Measurements from ENCODE around the gene SCAMP2.

SCAMP2 gene

DNA sequence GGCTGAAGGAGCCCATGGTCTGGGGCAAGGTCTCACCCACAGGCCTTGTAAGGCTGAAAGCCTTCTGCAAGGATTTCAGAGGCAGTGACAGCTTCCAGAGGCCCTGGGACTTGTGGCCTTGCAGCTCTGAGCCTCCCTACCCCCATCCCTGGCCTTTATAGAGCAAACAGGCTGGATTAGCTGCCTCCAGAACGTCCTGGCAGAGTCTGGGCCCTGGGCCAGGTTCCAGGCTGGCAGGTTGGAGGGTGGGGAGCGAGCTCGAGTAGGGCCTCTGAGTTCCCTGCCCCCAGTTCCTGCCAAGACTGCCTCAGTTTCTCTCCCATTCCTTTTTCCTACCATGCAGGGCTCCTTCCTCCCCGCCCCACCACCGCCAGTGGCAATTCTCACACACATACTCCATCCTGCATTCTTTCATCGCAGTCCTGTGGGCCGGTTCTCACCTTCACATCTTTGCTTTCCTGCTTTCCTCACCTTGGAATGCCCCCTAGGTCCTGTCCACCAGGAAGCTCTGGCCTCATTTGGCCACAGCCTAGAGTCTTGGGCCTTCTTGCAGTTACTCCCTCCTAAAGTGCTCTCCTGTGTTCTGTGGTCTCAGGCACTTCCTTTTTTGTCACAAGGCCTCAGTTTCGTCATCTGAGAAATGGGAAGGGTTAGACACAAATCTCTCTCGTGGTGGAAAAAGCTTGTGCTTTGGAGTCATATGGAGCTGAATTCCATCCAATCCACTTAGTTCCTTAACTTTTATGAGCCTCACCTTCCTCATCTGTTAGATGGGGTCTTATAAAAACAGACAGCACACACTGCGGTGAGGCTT is 57.8 kb downstream of the SCAMP2 start:
- peak; percentile 36; the same call in 1 of the 2 replicates for TF ChIP-seq NFIC (IDR thresholded peaks at IDR 0.05)
- TF ChIP-seq, protein P1, sequence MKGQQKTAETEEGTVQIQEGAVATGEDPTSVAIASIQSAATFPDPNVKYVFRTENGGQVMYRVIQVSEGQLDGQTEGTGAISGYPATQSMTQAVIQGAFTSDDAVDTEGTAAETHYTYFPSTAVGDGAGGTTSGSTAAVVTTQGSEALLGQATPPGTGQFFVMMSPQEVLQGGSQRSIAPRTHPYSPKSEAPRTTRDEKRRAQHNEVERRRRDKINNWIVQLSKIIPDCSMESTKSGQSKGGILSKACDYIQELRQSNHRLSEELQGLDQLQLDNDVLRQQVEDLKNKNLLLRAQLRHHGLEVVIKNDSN (IDR thresholded peaks at IDR 0.05): no peak

DNA sequence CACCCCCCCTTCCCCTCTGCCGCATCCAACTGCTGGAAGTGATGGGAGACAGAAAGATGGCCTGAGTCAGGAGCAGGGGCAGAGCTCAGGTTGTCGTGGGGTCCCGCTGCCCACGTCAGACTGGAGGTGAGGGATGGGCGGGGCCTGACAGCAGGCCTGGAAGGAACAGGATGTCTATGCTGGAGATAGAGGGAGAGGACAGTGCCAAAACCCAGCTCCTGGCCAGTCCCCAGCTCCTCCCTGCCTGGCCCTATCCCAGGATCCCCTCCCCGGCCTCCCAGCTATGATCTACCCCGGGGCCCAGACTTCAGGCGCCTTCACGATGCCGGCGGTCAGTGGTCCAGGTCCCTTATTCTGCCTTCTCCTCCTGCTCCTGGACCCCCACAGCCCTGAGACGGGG is 60.6 kb downstream of the SCAMP2 start, which contains the start of gene LMAN1L:
Gene LMAN1L (plus strand): TSS at position 303 of the 400 bp plus-strand sequence. CDS start 20 bp downstream, at position 323.
- TF ChIP-seq FOXM1 (IDR thresholded peaks at IDR 0.05; ENCODE audit: borderline replicate concordance, low read depth) (no peak), CREB1 (IDR thresholded peaks at IDR 0.05; ENCODE audit: low read depth) (no peak), REST (IDR thresholded peaks at IDR 0.05; ENCODE audit: low read depth) (no peak), EGR1 (IDR thresholded peaks at IDR 0.05) (no peak), RAD21 (IDR thresholded peaks at IDR 0.05; ENCODE audit: low read depth) (no peak), NFIC (IDR thresholded peaks at IDR 0.05) (no peak), TAF1 (IDR thresholded peaks at IDR 0.05; ENCODE audit: low read depth) (no peak), TEAD4 (IDR thresholded peaks at IDR 0.05) (no peak), MAX (IDR thresholded peaks at IDR 0.05) (no peak), EP300 (IDR thresholded peaks at IDR 0.05; ENCODE audit: borderline replicate concordance) (no peak), ZBTB7A (IDR thresholded peaks at IDR 0.05; ENCODE audit: low read depth) (no peak), YY1 (IDR thresholded peaks at IDR 0.05; ENCODE audit: low read depth) (no peak), TCF12 (IDR thresholded peaks at IDR 0.05; ENCODE audit: low read depth) (no peak)
- TF ChIP-seq, protein P1 (IDR thresholded peaks at IDR 0.05): no peak

DNA sequence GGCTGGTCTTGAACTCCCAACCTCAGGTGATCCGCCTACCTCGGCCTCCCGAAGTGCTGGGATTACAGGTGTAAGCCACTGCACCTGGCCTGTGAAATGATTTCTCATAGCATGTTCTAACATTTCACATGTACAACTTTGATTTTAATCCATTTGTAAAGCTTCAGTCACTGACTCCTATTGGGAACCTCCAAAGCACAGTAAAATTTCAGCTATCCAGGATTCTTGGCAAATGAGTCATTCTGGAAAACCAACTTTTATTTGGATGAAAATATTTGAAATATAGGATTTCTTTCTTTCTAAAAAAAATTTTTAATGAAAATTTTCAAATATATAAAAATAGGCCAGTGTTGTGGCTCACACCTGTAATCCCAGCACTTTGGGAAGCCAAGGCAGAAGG is 63.2 kb downstream of the SCAMP2 start:
- no peak for TF ChIP-seq RAD21 (IDR thresholded peaks at IDR 0.05; ENCODE audit: low read depth)
- TF ChIP-seq ZBTB7A (IDR thresholded peaks at IDR 0.05; ENCODE audit: low read depth): no peak
- TF ChIP-seq TEAD4 (IDR thresholded peaks at IDR 0.05): no peak
- TF ChIP-seq YY1 (IDR thresholded peaks at IDR 0.05; ENCODE audit: low read depth): no peak
- TF ChIP-seq CREB1 (IDR thresholded peaks at IDR 0.05; ENCODE audit: low read depth): no peak
- no peak for TF ChIP-seq EP300 (IDR thresholded peaks at IDR 0.05; ENCODE audit: borderline replicate concordance)
- no peak for TF ChIP-seq NFIC (IDR thresholded peaks at IDR 0.05)
- TF ChIP-seq, protein P1 (IDR thresholded peaks at IDR 0.05): no peak
- no peak for TF ChIP-seq CEBPB (IDR thresholded peaks at IDR 0.05)
- no peak for TF ChIP-seq EGR1 (IDR thresholded peaks at IDR 0.05)
- TF ChIP-seq FOXM1 (IDR thresholded peaks at IDR 0.05; ENCODE audit: borderline replicate concordance, low read depth): no peak
- TF ChIP-seq MAX (IDR thresholded peaks at IDR 0.05): no peak
- TF ChIP-seq TCF12 (IDR thresholded peaks at IDR 0.05; ENCODE audit: low read depth): no peak
- TF ChIP-seq REST (IDR thresholded peaks at IDR 0.05; ENCODE audit: low read depth): no peak
- no peak for TF ChIP-seq TAF1 (IDR thresholded peaks at IDR 0.05; ENCODE audit: low read depth)

DNA sequence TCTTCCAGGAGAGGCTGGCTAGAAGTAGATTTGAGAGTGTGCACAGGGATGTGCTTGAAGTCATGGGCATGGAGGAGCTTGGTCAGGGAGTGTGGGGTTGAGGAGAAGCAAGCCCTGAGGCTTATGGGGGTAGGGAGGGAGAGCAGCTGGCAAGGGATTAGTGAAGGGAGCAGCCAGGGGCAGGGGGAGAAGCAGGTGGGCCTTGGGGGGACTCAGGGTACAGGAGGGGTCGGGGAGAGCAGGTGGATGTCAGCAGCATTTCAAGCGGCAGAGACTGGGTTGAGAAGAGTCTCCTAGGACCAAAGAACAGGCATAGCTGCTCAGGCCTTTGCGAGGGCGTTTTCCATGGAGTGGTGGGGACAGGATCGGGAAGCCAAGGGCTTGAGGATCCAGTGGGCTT is 63.9 kb downstream of the SCAMP2 start:
- TF ChIP-seq EGR1 (IDR thresholded peaks at IDR 0.05) (no peak), EP300 (IDR thresholded peaks at IDR 0.05; ENCODE audit: borderline replicate concordance) (no peak), CREB1 (IDR thresholded peaks at IDR 0.05; ENCODE audit: low read depth) (no peak), YY1 (IDR thresholded peaks at IDR 0.05; ENCODE audit: low read depth) (no peak), NFIC (IDR thresholded peaks at IDR 0.05) (no peak), MAX (IDR thresholded peaks at IDR 0.05) (no peak), FOXM1 (IDR thresholded peaks at IDR 0.05; ENCODE audit: borderline replicate concordance, low read depth) (no peak)
- TF ChIP-seq, protein P1 (IDR thresholded peaks at IDR 0.05): no peak

DNA sequence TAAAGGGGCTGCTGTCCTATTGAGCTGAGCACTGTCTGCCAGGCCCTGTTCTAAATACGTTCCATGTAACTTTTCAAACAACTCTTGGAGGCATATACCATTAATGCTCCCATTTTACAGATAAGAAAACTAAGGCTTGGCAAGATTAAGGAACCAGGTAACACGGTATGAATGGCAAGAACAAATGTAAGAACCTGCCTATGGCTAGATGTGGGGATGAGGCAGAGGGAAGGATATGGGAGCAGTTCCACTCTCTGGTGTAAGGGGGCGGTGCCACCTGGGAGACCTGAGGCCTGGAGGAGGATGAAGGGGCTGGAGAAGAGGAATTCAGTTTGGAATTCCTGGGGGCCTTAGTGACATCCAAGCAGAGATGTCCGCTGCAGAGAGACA is 64.3 kb downstream of the SCAMP2 start:
- no peak for TF ChIP-seq MAX (IDR thresholded peaks at IDR 0.05)
- TF ChIP-seq TAF1 (IDR thresholded peaks at IDR 0.05; ENCODE audit: low read depth): no peak
- TF ChIP-seq FOXM1 (IDR thresholded peaks at IDR 0.05; ENCODE audit: borderline replicate concordance, low read depth): no peak
- no peak for TF ChIP-seq RAD21 (IDR thresholded peaks at IDR 0.05; ENCODE audit: low read depth)
- TF ChIP-seq CREB1 (IDR thresholded peaks at IDR 0.05; ENCODE audit: low read depth): no peak
- TF ChIP-seq REST (IDR thresholded peaks at IDR 0.05; ENCODE audit: low read depth): no peak
- TF ChIP-seq TEAD4 (IDR thresholded peaks at IDR 0.05): no peak
- TF ChIP-seq YY1 (IDR thresholded peaks at IDR 0.05; ENCODE audit: low read depth): no peak
- TF ChIP-seq CEBPB (IDR thresholded peaks at IDR 0.05): no peak
- no peak for TF ChIP-seq NFIC (IDR thresholded peaks at IDR 0.05)
- no peak for TF ChIP-seq TCF12 (IDR thresholded peaks at IDR 0.05; ENCODE audit: low read depth)
- no peak for TF ChIP-seq ZBTB7A (IDR thresholded peaks at IDR 0.05; ENCODE audit: low read depth)
- TF ChIP-seq, protein P1 (IDR thresholded peaks at IDR 0.05): no peak
- TF ChIP-seq EP300 (IDR thresholded peaks at IDR 0.05; ENCODE audit: borderline replicate concordance): no peak
- no peak for TF ChIP-seq EGR1 (IDR thresholded peaks at IDR 0.05)

Data from Ishikawa (cell line).